OCI-LY1 (cell line): Measurements from ENCODE around the gene CBR3.

Source experiments
- CTCF ChIP-seq: fragments of 200-600 bp; sonication (generic), shearing (Covaris generic); IDR thresholded peaks from 2 replicates; pipeline ENCODE4 v1.5.1; 2017; ENCODE audit warnings: mild to moderate bottlenecking, antibody characterized with exemption, low read length, moderate library complexity, mixed read lengths
- EZH2 ChIP-seq: fragments of 200-600 bp; sonication (generic), shearing (Covaris generic); IDR thresholded peaks from 2 replicates; pipeline ENCODE4 v1.8.0; 2017; ENCODE audit warnings: borderline replicate concordance, mixed run types, mild to moderate bottlenecking, antibody characterized with exemption, low read length, moderate library complexity, mixed read lengths

- TF ChIP-seq CTCF (no peak), EZH2 (no peak)
Measured at GRCh38 chr21:36117286-36117741, 17.6 kb upstream of the CBR3 start.
